ENCODE results near the gene LIG4.

- TF ChIP-seq EZH2 (IDR thresholded peaks at IDR 0.05; ENCODE audit: borderline replicate concordance, low read depth, low read length, severe bottlenecking) = no peak
- TF ChIP-seq CTCF (IDR thresholded peaks at IDR 0.05; ENCODE audit: borderline replicate concordance, extremely low read depth, low read length, poor library complexity, severe bottlenecking) = no peak
These were observed 1.4 kb downstream of the LIG4 start for GRCh38 chr13:108213946-108214345.
